Heart right ventricle (tissue), 16 donors: ENCODE measurements around the gene CDK6. TPM values are rescaled to one million over a fixed set of nuclear protein-coding genes. Genes with fewer than 3 reads are reported as not detected.

Experiments
- ATAC-seq, 8 donors: fragments of 200-7000 bp; cut with Tn5 transposase; one replicate each; pipeline ENCODE4 v1.9.1; 2020; ENCODE audit warnings: mild to moderate bottlenecking in 8 of 8, moderate library complexity in 8 of 8, moderate number of reproducible peaks in 1 of 8
- DNase-seq, 2 donors: peaks; one replicate each; pipeline ENCODE4 v3.0.0-alpha.2; 2020
- H3K27ac ChIP-seq, 10 donors: fragments of 200-600 bp; sonication (generic) in 2 of 10; one replicate each; pipeline versions ENCODE4 v1.5.0 to v1.8.0; 2020 to 2022; ENCODE audit warnings: mild to moderate bottlenecking in 3 of 10
- H3K27me3 ChIP-seq, 7 donors: fragments of 200-600 bp; one replicate each; pipeline ENCODE4 v1.8.0; 2021 to 2022; ENCODE audit warnings: mild to moderate bottlenecking in 2 of 7
- H3K36me3 ChIP-seq, 9 donors: fragments of 200-600 bp; sonication (generic) in 1 of 9; one replicate each; pipeline versions ENCODE4 v1.5.0 to v1.8.0; 2020 to 2022; ENCODE audit warnings: mild to moderate bottlenecking in 2 of 9
- H3K4me1 ChIP-seq, 9 donors: fragments of 200-600 bp; sonication (generic) in 1 of 9; one replicate each; pipeline versions ENCODE4 v1.5.0 to v1.8.0; 2020 to 2022; ENCODE audit warnings: mild to moderate bottlenecking in 4 of 9
- H3K4me3 ChIP-seq, 10 donors: fragments of 200-600 bp; sonication (generic) in 2 of 10; one replicate each; pipeline versions ENCODE4 v1.5.0 to v1.8.0; 2020 to 2022; ENCODE audit warnings: mild to moderate bottlenecking in 7 of 10, moderate library complexity in 2 of 10
- H3K9me3 ChIP-seq, 11 donors: fragments of 200-600 bp in 10 of 11; sonication (generic) in 2 of 11; one replicate each; pipeline versions ENCODE4 v1.5.0 to v1.8.0; 2013 to 2022; ENCODE audit warnings: mild to moderate bottlenecking in 2 of 11, control low read depth in 1 of 11, moderate library complexity in 1 of 11
- WGBS, 2 donors: extraction: QIAGEN DNeasy Blood & Tissue Kit; methylation state at CpG; one replicate each; pipeline ENCODE4 v1.1.7; 2013; ENCODE audit warnings: inconsistent platforms in 1 of 2; 5-methylcytosine and 5-hydroxymethylcytosine counted together
- intact Hi-C, 10 donors: fragments of 100-400 bp; cut with DNase I; formaldehyde crosslinking; loops; one replicate each; pipeline versions ENCODE4 v1.11.1 to v1.14.2; 2022
- polyA plus RNA-seq, 2 donors: library from polyadenylated mRNA; stranded (reverse); fragments of 200-250 nt; gene quantifications; one replicate each; pipeline ENCODE4 v1.2.3, GENCODE V29; 2013
- total RNA-seq, 10 donors: library from RNA; stranded (reverse); fragmentation: NEBNext Ultra II Directional in 3 of 10; extraction: Animal tissue kit (Norgen Biotek cat#: 25700) in 3 of 10; gene quantifications; one replicate each; pipeline versions ENCODE4 v1.2.1 to v1.2.4, GENCODE V29; 2021 to 2023
- TF ChIP-seq, protein P1 (sequence below), 9 donors: fragments of 200-600 bp; sonication (generic) in 2 of 9; IDR thresholded peaks; one replicate each; pipeline versions ENCODE4 v1.5.0 to v1.8.0; 2021 to 2022; ENCODE audit warnings: antibody characterized with exemption in 9 of 9, mild to moderate bottlenecking in 5 of 9, moderate library complexity in 1 of 9
- donor health status: Arrhythmogenic right ventricular cardiomyopathy.
- donor health status: ischemic (EF 13 %, LVEDD 7.1; RV severe dilation, severe dysfunction).
- donor health status: healthy with polysubstance abuse.
- donor health status: DM: no; HTN: yes; CAD: no.
- donor health status: DM: no; HTN: no; CAD: no.
- donor health status: ischemic (EF 25% LVEDD 6.9; RV normal size, moderate dysfunction).
- donor health status: ischemic (EF 25% LVEDD 5.7; RV mildly dilated, moderate dysfunction).
- donor health status: healthy.
- donor health status: DM: yes; HTN: yes; CAD: no.
- donor health status: Ischemic cardiomyopathy.
- donor health status: ischemic (EF 35%, LVEDD 5.7; RV mildly dilated, moderate dysfunction).
- donor health status: nonischemic (EF 11% LVEDD 7.7; RV severe dilation, severe dysfunction).
- donor health status: DM: yes; HTN: yes; CAD: no.
- donor health status: PGD.
- donor health status: ischemic (EF 29% LVEDD 5.4; RV normal size, mild dysfunction).
- donor health status: nonischemic (EF 23%, LVEDD 6.1; RV moderate dilation, normal function).

CDK6 gene
- total and polyA plus RNA-seq, 12 donors, result 2.6 to 31.5 (median 16.4) TPM

DNA sequence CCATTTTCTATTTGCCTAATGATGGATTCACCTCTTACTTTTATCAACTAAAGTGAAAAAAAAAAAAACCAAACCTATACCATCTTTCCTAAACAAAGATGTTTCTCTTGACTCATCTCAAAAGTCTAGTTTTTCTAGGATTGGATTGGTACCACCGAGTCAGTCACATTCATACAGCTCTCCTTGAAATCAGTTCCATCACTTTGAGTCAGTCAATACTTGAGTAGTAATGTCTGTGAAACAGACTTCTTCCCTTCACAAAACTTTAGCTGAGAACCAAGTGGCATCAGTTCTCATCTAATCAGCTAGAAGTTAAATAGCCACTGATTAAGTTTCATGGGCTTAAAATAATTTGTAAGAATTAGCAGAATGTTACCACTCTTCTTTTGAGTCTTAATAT is 13.3 kb downstream of the CDK6 start:
- DNase-seq, result no peak
- Histone ChIP-seq H3K4me1 (peaks cover 2 to 52% (median 42%) of the 10 kb centered on the region in 9 donors), H3K9me3 (no peaks in the 10 kb centered on the region), H3K27ac (no peak overlapping the region), H3K4me3 (no peak overlapping the region), H3K27me3 (no peaks in the 10 kb centered on the region), H3K36me3 (no peaks in the 10 kb centered on the region)
- 95 to 97% methylated on average over 1 of the region's 1 CpG for WGBS, 2 donors
- intact Hi-C loops, result no loop called here
- ATAC-seq, result no peak
- TF ChIP-seq, protein P1, sequence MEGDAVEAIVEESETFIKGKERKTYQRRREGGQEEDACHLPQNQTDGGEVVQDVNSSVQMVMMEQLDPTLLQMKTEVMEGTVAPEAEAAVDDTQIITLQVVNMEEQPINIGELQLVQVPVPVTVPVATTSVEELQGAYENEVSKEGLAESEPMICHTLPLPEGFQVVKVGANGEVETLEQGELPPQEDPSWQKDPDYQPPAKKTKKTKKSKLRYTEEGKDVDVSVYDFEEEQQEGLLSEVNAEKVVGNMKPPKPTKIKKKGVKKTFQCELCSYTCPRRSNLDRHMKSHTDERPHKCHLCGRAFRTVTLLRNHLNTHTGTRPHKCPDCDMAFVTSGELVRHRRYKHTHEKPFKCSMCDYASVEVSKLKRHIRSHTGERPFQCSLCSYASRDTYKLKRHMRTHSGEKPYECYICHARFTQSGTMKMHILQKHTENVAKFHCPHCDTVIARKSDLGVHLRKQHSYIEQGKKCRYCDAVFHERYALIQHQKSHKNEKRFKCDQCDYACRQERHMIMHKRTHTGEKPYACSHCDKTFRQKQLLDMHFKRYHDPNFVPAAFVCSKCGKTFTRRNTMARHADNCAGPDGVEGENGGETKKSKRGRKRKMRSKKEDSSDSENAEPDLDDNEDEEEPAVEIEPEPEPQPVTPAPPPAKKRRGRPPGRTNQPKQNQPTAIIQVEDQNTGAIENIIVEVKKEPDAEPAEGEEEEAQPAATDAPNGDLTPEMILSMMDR (IDR thresholded peaks at IDR 0.05), result no peak

GRCh38 chr7:92820191-92820590 is 16.2 kb downstream of the CDK6 start:
- WGBS, 2 donors, result 86 to 89% methylated on average over 3 of the region's 3 CpGs
- Histone ChIP-seq H3K4me3 (no peak overlapping the region), H3K36me3 (no peaks in the 10 kb centered on the region), H3K27me3 (no peaks in the 10 kb centered on the region), H3K9me3 (peaks cover 0 to 14% (median 10%) of the 10 kb centered on the region in 11 donors), H3K4me1 (peaks cover 0 to 26% (median 17%) of the 10 kb centered on the region in 9 donors), H3K27ac (no peak overlapping the region)
- no peak for DNase-seq
- TF ChIP-seq, protein P1 (IDR thresholded peaks at IDR 0.05), result no peak
- no peak for ATAC-seq
- intact Hi-C loops, result no loop called here

- TF ChIP-seq, protein P1 (IDR thresholded peaks at IDR 0.05), result no peak
- Histone ChIP-seq H3K4me1 (peaks cover 0 to 26% (median 16%) of the 10 kb centered on the region in 9 donors), H3K9me3 (peaks cover 0 to 14% (median 10%) of the 10 kb centered on the region in 11 donors), H3K27ac (no peak overlapping the region), H3K27me3 (no peaks in the 10 kb centered on the region), H3K4me3 (no peak overlapping the region), H3K36me3 (no peaks in the 10 kb centered on the region)
- ATAC-seq (no peak), DNase-seq (no peak)
- intact Hi-C loops, result no loop called here
Measured at GRCh38 chr7:92817398-92817797, 19.0 kb downstream of the CDK6 start.

GRCh38 chr7:92815412-92815811 is 21.0 kb downstream of the CDK6 start:
- Histone ChIP-seq H3K4me1 (peaks cover 0 to 30% (median 18%) of the 10 kb centered on the region in 9 donors), H3K36me3 (no peaks in the 10 kb centered on the region), H3K9me3 (peaks cover 0 to 14% (median 10%) of the 10 kb centered on the region in 11 donors), H3K4me3 (no peak overlapping the region), H3K27ac (no peak overlapping the region), H3K27me3 (no peaks in the 10 kb centered on the region)
- intact Hi-C loops, result no loop called here
- DNase-seq, result no peak
- ATAC-seq, result no peak
- TF ChIP-seq, protein P1 (IDR thresholded peaks at IDR 0.05), result no peak
